HG02759 (cell line): ENCODE results near the gene STUM.
A peak's percentile ranks its signal among the peaks of the same experiment; 100 is the strongest.

ENCODE experiments used
- ATAC-seq: cut with Tn5 transposase; IDR thresholded peaks from one replicate; pipeline ENCODE4 v1.9.1; 2021; ENCODE audit warnings: mild to moderate bottlenecking, moderate library complexity; ENCODE audit not compliant: unreplicated experiment

Gene STUM

DNA sequence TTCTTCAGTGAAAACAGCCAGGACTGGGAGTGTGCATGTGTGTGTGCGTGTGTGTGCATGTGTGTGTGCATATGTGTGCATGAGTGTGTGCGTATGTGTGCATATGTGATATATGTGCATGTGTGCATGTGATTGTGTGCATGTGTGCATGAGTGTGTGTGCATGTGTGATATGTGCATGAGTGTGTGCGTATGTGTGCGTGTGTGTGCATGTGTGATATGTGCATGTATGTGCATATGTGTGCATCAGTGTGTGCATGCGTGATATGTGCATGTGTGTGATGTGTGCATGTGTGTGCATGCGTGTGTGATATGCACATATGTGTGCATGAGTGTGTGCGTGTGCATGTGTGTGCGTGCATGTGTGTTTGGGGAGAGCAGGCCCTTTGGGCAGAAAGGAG, 100.7 kb downstream of the STUM start:
- ATAC-seq: no peak

- ATAC-seq: no peak
Measured at GRCh38 chr1:226649780-226650179, 101.2 kb downstream of the STUM start.

DNA sequence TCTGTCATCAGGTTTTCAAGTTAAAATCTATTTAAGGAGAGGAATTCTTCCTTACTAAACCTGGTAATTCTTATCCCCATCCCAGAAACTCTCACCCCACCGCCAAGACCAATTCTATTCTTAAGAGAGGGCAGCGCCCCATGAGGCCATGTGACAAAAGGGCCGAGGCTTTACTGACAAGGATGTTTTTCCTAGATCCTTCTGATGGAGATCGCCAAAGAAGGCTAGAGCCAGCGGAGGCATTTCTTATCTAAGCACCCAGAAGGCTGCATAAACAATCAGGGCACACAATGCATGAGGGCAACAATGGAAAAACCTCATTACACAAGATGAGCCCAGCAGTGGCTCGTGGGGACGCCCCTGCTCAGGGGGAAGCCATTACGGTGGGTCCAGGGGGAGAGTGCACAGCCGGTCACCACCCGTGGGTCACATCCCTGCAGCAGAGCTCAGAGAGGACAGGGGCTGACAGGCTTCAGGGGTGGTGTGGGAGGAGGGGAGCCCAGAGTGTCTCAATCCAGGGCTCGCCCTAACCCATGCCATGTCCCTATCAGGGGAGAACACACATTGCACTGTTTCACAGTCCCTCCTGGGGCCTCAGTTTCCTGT, 101.8 kb downstream of the STUM start:
- no peak for ATAC-seq

GRCh38 chr1:226651041-226651731, 102.6 kb downstream of the STUM start:
- ATAC-seq: no peak

DNA sequence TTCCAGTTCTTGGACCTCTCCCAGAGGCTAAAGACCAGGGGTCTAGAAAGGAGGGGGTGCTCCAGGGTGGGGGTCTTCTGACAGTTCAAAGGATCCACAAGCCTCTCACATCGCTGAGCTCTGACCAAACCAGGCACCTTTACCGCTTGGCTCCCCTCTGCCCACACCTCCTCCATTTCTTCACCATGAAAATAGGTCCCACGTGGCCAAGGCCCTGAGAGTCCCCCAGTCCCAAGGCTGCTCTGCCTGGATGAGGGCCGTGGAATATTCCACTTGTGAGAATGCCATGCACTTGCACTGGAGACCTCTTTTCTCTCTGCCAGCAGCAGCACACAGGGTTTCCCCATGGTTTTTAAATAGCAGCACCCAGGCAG, 103.2 kb downstream of the STUM start:
- no peak for ATAC-seq

DNA sequence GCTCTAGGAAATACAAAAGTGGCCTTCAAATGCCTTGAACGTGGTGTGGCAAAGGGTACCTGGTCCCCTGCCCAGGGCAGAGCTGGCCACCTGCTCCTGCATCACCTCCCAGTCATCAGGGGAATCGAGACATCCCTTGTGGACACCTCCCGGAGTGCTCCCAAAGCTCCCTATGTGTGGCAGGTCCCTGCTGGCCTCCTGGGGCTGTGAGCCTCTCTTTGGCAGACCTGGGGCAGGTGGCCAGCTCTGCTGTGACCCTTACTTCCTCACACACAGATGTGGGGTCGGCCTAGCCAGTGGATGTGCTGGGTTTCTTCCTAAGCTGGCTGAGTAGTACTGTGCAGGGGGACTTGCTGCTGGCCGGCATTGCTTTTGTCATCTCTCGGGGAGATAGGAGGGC, 104.0 kb downstream of the STUM start:
- ATAC-seq: no peak

GRCh38 chr1:226653311-226653921, 104.9 kb downstream of the STUM start:
- ATAC-seq: peak; percentile 77

GRCh38 chr1:226654046-226654667, 105.6 kb downstream of the STUM start:
- no peak for ATAC-seq

GRCh38 chr1:226654668-226655055, 106.1 kb downstream of the STUM start:
- no peak for ATAC-seq

- no peak for ATAC-seq
Measured at GRCh38 chr1:226655251-226656163, 106.9 kb downstream of the STUM start.

DNA sequence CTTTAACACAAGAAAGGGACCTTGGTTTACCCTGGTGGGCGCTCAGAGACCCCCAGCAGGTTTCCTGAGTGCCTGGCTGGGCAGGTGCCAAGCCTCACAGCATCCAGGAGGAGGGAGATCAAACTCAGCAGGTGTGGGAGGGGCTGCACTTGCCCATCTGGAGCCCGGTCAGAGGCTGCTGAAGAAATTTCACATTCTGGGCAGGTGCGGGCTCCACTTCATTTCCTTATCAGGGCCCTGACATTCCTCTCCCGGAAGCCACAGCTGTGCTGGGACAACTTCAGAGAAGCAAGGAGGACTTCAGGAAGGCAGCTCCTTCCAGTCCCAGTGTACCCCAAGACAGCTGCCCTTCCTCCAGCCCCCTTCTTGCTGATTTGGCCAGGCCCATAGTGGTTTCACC, 107.6 kb downstream of the STUM start:
- ATAC-seq: no peak

GRCh38 chr1:226656601-226657277, 108.2 kb downstream of the STUM start:
- no peak for ATAC-seq

GRCh38 chr1:226657895-226658545, 109.5 kb downstream of the STUM start:
- ATAC-seq: no peak

DNA sequence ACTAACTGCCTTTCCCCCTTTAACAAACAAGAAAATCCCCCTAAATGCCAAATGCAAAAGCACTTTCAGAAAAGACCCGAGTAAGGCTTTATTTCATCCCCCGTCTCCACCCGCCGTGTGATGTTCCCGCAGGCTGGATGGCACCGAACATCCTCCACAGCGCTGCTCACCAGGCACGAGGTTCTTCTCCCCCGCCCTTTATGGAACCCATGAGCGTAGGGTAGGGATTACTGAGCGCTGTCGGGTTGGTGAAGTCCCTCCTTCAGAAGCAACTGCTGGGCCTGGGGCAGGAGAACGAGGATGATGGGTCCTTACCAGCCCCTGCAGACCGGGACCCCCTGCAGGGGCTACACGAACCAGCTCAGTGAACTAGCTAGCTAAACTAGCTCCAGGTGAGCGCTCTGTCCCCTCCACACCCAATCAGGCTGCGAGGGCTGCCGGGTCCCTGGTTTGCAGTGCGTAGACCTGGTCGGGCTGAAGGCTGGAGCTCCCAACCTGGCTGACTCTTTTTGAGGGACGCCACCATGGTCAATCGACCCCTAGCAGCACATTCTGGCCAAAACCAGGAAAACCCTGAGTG, 110.1 kb downstream of the STUM start:
- ATAC-seq: no peak
